Stimulated activated CD4-positive, alpha-beta T cell treated with anti-CD3 and anti-CD28 coated beads, Interleukin-1b, Interleukin-23, amount 100 ng/mL, for 48 hours (primary cell): Measurements from ENCODE around the gene RIMS4.
"Not testable (repeated sequence)": the region's sequence is repeated elsewhere in the genome, so short reads cannot be mapped to it uniquely, and the experiment has no call there.

Experiments
- DNase-seq: peaks from one replicate; pipeline ENCODE4 v3.0.0-alpha.2; 2020

The RIMS4 gene

GRCh38 chr20:44792796-44793195, 17.6 kb downstream of the RIMS4 start:
- DNase-seq: no peak

GRCh38 chr20:44790638-44791393, 19.5 kb downstream of the RIMS4 start:
- DNase-seq: no peak

GRCh38 chr20:44788706-44789456, 21.5 kb downstream of the RIMS4 start:
- no peak for DNase-seq

GRCh38 chr20:44787299-44787698, 23.0 kb downstream of the RIMS4 start:
- DNase-seq: no peak

GRCh38 chr20:44785768-44786167, 24.6 kb downstream of the RIMS4 start:
- no peak for DNase-seq

- no peak for DNase-seq
These were observed 25.7 kb downstream of the RIMS4 start for GRCh38 chr20:44784688-44785087.

- no peak for DNase-seq
These were observed 28.6 kb downstream of the RIMS4 start for GRCh38 chr20:44781791-44782190.

- DNase-seq: no peak
These were observed 29.2 kb downstream of the RIMS4 start for GRCh38 chr20:44781118-44781517.

- DNase-seq: peak; percentile 22
These were observed 30.1 kb downstream of the RIMS4 start for GRCh38 chr20:44780226-44780625.

- DNase-seq: no peak
These were observed 33.4 kb downstream of the RIMS4 start for GRCh38 chr20:44776980-44777379.

- no peak for DNase-seq
These were observed 37.1 kb downstream of the RIMS4 start for GRCh38 chr20:44773070-44773829.

- no peak for DNase-seq
These were observed 37.7 kb downstream of the RIMS4 start for GRCh38 chr20:44772636-44773035.

GRCh38 chr20:44771172-44771535, 39.2 kb downstream of the RIMS4 start:
- DNase-seq: no peak

- DNase-seq: no peak
These were observed 39.7 kb downstream of the RIMS4 start for GRCh38 chr20:44770484-44771171.

GRCh38 chr20:44769481-44769863, 40.9 kb downstream of the RIMS4 start:
- no peak for DNase-seq

- no peak for DNase-seq
These were observed 41.4 kb downstream of the RIMS4 start for GRCh38 chr20:44768854-44769480.

- DNase-seq: no peak
These were observed 42.1 kb downstream of the RIMS4 start for GRCh38 chr20:44768256-44768655.

GRCh38 chr20:44765701-44766347, 44.5 kb downstream of the RIMS4 start:
- no peak for DNase-seq

- no peak for DNase-seq
These were observed 45.3 kb downstream of the RIMS4 start for GRCh38 chr20:44765091-44765490.

- DNase-seq: not testable (repeated sequence)
These were observed 46.5 kb downstream of the RIMS4 start for GRCh38 chr20:44763798-44764197.

GRCh38 chr20:44762466-44763140, 47.7 kb downstream of the RIMS4 start:
- DNase-seq: no peak
